ENCODE results near the gene KIF3C. TPM values are rescaled to one million over a fixed set of nuclear protein-coding genes. Genes with fewer than 3 reads are reported as not detected.

Gene KIF3C
- total and polyA plus RNA-seq, 9 of the 15 experiments (the other 6 are each of a cell fraction or from before 2014, with no cell fraction given) = 0.69 to 6.7 (median 3.3) TPM

- TF ChIP-seq XRCC3 (IDR thresholded peaks at IDR 0.05) (no peak), SNAPC5 (CRISPR knock-in tag; IDR thresholded peaks at IDR 0.05) (no peak)
Observed at GRCh38 chr2:26010943-26011342, 28.6 kb upstream of the KIF3C start (continued).

GRCh38 chr2:26009567-26009963, 27.3 kb upstream of the KIF3C start:
- Histone ChIP-seq H3K27ac (ENCODE audit: extremely low read depth, low read depth, low read length) (no peak overlapping the region), H3K27me3 (ENCODE audit: control insufficient read depth in 2 of 2, insufficient read depth in 2 of 2, low read length in 2 of 2) (no peaks in the 10 kb centered on the region), H4K20me1 (replicated peaks; ENCODE audit: control insufficient read depth, insufficient read depth, low read length) (no peaks in the 10 kb centered on the region), H3K9me3 (replicated peaks; ENCODE audit: control insufficient read depth, insufficient read depth, low read depth, low read length) (no peaks in the 10 kb centered on the region), H3K79me2 (ENCODE audit: control insufficient read depth, insufficient read depth, low read length) (no peaks in the 10 kb centered on the region), H3K9me1 (ENCODE audit: control insufficient read depth, insufficient read depth, low read length) (no peaks in the 10 kb centered on the region), H3K4me1 (replicated peaks in 1 of 2; ENCODE audit: control insufficient read depth in 2 of 2, insufficient read depth in 2 of 2, low read length in 2 of 2) (peaks cover 9 to 21% of the 10 kb centered on the region in 2 experiments; a peak in 4 of 5 replicates), H3K4me2 (ENCODE audit: insufficient read depth, low read length) (no peak overlapping the region), H3K36me3 (ENCODE audit: control insufficient read depth, insufficient read depth, low read length) (no peaks in the 10 kb centered on the region; the same call in 2 of the 3 replicates), H2AFZ (ENCODE audit: low read depth, low read length) (no peak overlapping the region), H3K4me3 (no peak overlapping the region), H3K9ac (ENCODE audit: insufficient read depth in 1 of 2, low read depth in 2 of 2, low read length in 2 of 2) (no peak overlapping the region)
- WGBS (ENCODE audit: insufficient coverage, low coverage, missing lambda C conversion rate) = 24% methylated on average over 2 of the region's 2 CpGs
- ChIA-PET POLR2A (no interaction called here), CTCF (ENCODE audit: low intra/inter-chr PET ratio) (no interaction called here)
- no peak for DNase-seq (ENCODE audit: extremely low read depth in 1 of 4, low spot score in 3 of 4)
- in situ Hi-C loops (cut with MboI) = no loop called here
- intact Hi-C loops (cut with micrococcal nuclease) = no loop called here
- BruUV-seq (replicated peaks) = no TSS peak
- ATAC-seq = no peak
- no peak for FAIRE-seq
- no peak for TF ChIP-seq FOSL1 (tag; conservative IDR thresholded peaks at IDR 0.05)
- no peak for TF ChIP-seq MTA3 (IDR thresholded peaks at IDR 0.05; ENCODE audit: borderline replicate concordance)
- peak; percentile 42; the same call in 1 of the 2 replicates for TF ChIP-seq ZNF184 (CRISPR knock-in tag; IDR thresholded peaks at IDR 0.05)
- TF ChIP-seq NFIX (CRISPR knock-in tag; IDR thresholded peaks at IDR 0.05; ENCODE audit: low read depth) = peak; percentile 81
- no peak for TF ChIP-seq CEBPZ (IDR thresholded peaks at IDR 0.05; ENCODE audit: borderline replicate concordance, low read depth, low read length)
- no peak for TF ChIP-seq SRF (CRISPR knock-in tag; IDR thresholded peaks at IDR 0.05)
- peak; percentile 20 for TF ChIP-seq RBM25 (IDR thresholded peaks at IDR 0.05; ENCODE audit: low read depth, low read length, severe bottlenecking)
- no peak for TF ChIP-seq HOXB6 (CRISPR knock-in tag; IDR thresholded peaks at IDR 0.05; ENCODE audit: borderline replicate concordance)
- peak; percentile 93 for TF ChIP-seq NFIC (IDR thresholded peaks at IDR 0.05)
- no peak for TF ChIP-seq ATF2 (CRISPR knock-in tag; IDR thresholded peaks at IDR 0.05)
- no peak for TF ChIP-seq GMEB1 (CRISPR knock-in tag; IDR thresholded peaks at IDR 0.05)
